HTR-8/SVneo (cell line): ENCODE data around the gene TAGLN2.

Experiments
- DNase-seq: peaks from one replicate; pipeline ENCODE4 v3.0.0; 2011; ENCODE audit warnings: low spot score, mixed read lengths; ENCODE audit not compliant: insufficient read length
- FAIRE-seq: peaks from 2 replicates; lab custom pipeline; 2011; peaks lifted over from hg19 to GRCh38; lab: Jason Lieb, UNC

Gene TAGLN2

DNA sequence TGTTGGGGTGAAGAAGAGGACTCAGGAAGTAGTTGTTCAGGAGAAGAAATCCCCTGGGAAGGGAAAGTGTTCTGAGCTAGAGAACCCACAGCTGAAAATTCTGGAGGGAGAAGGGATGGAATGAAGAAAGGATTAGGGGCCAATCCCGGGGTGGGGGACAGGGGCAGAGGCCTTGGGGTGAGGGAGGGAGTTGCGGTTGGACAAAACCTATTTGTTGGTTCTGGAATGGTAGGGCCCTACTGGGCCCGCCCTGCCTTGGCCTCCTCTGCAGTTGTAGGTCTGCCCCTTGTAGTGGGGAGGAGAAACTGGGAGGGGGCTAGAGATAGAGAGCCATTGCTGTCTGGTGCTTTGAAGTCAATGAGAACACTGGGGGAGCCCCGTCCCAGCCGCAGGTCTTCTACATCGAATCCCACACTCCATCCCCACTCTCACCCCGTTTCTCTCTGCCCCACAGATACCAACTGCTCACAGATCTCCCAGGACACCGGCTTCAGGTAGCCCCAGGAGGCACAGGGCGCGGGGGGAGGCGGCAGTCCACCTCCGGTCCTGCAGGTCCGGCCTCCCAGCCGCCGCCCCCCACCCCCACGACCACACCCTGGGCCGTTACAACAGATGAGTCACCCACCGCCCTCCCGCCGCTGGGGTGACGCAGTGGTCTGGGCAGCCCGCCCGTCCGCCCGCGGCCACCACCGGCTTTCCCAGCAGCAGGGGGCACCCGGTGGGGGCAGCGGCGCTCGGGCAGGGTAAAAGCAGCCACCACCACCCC is 1.1 kb downstream of the TAGLN2 start:
- no peak for FAIRE-seq

DNA sequence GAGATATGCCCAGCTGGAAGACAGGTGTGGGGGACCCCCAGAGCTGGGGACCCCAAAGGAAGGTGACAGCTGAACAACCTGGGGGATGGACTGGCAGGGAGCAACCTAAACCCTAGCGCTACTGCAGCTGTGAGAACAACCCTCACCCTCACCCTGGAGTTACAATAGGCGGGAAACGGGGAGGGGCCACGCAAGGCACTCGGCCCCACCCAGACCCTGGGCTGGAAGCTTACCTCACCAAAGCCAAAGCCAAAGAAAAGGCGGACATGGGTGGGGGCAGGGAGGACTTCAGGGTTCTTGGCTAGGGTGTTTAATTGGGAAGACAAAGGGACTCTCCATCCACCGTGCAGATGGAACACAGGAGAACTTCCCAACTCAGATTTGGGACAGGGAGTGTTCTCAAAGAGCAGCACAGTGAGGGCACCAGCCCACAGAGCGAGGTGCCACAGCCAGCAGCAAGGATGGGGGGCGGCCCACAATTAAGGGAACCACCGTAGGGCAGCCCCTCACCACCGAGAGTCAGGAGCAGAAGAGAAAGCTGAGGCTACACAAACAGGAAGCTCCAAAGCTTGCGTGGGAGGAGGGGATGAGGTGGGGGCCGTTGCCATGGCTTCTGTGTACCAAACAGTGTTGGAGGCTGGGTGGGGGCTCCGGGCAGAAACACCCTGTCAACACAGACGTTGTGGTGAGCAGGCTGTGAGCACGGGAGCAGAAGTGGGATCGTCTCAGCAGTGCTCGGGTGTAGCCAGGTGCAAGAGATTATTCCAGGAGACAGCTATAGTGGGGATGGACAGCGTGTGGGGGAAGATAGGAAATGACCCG is 1.9 kb downstream of the TAGLN2 start:
- peak; percentile 53 for DNase-seq
- FAIRE-seq: no peak

More for the DNA sequence above, 1.1 kb downstream of the TAGLN2 start:
- peak; percentile 87 for DNase-seq

DNA sequence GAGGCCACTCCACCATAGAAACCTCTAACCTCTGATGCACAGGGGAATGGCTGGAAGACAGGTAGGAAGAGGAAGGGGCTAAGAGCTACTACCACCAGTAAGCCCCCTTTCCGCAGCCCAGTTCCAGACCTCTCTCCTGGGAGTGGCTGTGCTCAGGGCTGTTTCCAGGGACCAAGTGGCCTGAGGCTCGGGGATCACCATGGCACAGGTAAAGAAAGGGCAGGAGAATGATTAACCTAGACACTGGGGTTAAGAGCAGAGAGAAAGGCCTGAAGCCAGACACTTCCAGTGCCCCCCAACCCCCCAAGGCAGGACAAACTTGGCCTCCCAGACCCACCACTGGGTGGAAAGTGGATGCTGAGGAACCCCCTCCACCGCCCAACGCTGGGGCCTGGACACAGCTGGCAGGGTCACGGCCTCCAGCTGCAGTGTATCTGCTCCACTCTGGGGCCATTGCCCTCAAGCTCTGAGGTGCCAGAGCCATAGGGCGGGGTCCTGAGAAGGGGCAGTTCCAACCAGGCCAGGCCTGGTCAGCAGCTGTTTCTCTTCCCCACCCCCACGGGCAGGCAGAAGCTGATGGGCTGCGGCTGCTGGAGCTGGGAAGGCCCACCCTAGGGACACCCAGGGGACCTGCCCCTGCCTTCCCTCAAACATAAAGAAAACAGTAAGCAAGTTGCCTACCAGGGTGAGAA is 2.6 kb downstream of the TAGLN2 start:
- DNase-seq (no peak), FAIRE-seq (no peak)

DNA sequence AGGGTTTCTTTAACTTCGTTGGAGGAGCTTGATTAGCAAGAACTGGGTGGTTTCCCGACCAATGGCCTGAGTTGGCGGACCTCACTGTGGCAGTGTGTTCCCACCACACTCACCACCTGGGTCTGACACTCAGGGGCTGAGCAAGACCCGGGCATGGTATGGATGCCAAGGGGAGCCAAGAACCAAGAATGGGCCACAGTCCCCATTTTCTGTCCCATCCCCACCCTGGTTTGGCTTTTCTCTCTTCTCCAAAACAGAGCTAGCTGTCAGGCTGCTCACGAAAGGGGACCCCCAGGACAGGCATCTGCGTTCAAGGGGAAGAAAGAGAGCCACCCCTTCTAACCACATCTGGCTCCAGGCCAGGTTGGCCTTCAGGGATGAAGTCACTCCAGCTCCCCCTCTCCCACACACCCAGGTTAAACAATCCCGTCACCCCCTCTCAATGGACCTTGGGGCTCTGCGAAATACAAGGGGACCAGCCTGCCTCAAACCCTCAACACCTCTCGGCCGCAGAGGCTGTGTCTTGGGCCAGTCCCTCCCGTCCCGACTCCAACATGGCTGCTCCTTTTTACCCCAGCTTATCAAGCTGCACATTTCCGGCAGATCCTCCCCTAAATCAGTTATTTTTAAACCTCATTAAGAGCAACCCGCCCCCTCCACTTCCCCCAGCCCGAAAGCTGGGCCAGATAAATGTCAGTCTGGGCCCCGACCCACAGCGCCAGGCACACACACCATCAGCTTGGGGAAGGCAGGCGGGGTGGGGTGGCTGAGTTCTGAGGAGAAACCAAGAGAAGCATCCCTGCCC is 3.4 kb downstream of the TAGLN2 start:
- FAIRE-seq: no peak

DNA sequence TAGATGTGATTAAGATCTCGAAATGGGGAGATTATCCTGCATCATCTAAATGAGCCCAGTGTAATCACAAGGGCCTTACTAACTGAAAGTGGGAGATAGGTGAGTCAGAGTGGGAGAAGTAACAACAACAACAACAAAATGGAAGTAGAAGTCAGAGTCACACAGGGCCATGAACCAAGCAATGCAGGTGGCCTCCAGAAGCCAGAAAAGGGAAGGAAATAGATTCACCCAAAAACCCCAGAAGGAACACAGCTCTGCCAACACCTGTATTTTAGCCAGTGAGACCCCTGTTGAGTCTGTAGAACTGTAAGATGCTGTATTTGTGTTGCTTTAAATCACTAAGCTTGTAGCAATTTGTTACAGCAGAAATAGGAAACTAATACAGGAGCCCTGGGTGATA is 4.1 kb downstream of the TAGLN2 start:
- FAIRE-seq (no peak), DNase-seq (no peak)

More for the DNA sequence above, 3.4 kb downstream of the TAGLN2 start:
- DNase-seq: no peak

DNA sequence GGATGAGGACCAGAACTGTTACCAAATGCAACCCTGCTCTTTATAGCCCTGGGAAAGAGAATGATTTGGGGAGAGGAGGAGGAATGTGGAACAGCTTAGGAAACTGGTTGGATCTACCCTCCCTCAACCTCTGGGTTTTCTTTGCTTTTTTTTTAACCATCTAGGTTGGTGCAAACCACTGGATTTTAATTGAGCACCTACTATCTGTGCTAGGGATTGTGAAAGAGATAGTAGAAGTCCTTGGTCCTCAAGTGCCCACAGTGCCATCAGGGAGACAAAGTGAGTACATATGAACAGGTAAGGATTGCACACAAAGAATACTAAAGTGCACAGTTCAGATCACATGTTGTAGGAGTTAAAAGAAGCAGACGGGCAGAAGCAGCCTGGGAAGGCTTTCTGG is 4.7 kb downstream of the TAGLN2 start:
- no peak for DNase-seq

DNA sequence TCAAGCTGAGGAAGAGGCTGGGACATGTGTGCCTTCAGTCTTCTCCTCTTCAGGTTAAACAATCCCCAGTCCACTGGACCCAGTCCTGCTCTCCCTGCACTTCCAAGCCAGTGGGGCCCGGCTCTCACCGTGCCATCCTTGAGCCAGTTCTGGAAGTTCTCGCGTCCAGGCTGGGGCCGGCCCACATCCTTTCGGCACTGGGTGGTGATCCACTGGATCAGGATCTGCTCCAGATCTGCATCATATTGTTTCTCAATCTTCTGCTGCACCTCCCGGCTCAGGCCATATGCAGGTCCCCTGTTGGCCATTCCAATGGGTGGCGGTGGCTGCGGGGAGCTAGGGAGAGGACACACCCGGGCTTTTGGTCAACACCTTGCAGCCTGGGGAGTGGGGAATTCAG is 5.1 kb downstream of the TAGLN2 start:
- DNase-seq (no peak), FAIRE-seq (no peak)

More for the DNA sequence above, 4.7 kb downstream of the TAGLN2 start:
- no peak for FAIRE-seq

DNA sequence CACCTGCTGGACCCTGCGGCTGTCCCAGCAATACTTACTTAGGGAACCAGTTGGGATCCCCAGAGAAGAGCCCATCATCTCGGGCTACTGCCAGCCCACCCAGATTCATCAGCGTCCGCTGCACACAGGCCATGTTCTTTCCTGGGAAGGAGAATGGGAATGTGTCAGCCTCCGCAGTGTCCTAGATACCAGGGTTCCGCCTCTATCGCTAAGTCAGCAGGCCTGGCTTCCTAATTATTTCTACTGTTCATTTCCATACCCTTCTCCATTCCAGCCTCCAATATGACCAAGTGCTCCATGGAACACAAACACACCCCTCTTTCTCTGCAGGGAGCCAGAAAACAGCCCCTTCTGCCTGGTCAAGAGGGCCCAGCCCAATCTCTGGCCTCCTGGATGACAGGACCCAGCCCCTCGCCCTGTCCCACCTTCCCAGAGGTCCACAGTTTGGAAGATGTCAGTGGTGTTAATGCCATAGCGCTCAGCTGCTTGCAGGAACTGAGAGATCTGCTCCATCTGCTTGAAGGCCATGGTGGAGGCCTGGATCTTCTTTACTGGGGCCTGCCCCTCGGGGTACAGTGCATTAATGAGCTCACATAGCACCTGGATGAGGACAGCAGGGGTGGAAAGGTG is 6.0 kb downstream of the TAGLN2 start:
- no peak for DNase-seq
- no peak for FAIRE-seq

DNA sequence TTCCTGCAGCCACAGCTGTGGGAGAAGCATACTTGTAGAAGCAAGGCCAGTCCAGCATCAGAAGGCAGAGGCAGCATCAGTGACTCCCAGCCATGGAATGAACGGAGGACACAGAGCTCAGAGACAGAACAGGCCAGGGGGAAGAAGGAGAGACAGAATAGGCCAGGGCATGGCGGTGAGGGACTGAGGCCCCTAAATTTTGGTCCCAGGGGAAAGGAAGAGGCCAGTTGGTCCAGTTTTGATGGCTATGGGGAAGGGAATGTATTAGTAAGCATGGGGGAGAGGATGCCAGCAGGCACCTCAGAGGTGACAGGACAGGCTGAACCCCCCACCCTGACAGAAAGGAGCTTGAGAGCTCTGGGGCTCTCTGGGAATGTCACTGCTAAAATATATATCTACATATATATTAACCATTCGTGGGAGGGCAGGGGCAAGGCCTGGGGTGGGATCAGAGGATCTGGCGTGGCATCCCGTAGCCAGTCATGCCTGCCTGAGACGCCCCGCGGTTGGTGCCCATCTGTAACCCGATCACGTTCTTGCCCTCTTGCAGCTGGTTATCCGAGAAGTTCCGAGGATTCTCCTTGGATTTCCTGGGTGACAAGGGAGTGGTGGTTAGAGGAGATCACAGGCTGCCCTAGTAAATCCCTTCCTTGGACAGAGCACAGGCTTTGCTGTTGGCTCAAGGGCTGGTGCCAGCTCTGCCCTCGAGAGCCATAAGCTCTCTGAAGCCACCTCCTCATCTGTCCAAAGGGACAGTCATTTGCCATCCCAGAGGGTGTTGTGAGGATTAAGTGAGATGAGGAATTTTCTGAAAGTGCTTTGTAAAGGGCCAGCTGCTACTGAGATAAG is 6.7 kb downstream of the TAGLN2 start:
- DNase-seq (no peak), FAIRE-seq (no peak)

DNA sequence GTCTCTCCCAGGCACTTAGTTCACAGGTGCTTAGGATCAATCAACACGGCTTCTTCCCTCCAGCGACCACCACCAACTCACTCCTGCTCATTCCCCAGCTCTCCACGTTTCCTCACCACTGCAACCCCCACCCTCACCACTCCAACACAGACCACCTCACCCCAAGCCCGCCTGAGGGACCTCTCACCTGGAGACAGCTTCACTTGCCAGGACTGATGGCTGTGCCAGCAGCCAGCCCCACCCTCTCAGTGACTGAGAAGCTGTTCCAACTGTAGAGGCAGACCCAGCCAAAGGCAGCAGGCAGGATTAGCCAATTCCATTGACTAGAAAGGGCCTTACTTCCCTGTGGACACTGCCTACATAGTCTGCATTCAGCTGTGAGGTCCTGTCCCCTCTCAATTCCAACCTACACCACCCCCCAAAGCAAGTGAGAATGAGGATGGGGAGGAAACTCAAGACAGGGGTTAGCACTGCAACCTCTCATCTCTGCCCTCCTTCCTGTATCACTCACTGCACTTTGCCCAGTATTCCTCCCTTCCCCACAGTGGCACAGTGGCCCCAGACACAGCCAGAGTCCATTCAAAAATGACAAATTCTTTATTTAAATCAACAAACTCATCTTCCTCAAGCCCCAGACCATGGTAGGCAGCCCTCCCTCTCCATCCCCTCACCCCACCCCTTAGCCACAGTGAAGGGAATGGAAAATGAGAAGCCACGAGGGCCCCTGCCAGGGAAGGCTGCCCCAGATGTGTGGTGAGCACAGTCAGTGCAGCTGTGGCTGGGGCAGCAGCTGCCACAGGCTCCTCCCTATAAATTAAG is 7.6 kb downstream of the TAGLN2 start:
- FAIRE-seq: no peak
- DNase-seq: no peak

DNA sequence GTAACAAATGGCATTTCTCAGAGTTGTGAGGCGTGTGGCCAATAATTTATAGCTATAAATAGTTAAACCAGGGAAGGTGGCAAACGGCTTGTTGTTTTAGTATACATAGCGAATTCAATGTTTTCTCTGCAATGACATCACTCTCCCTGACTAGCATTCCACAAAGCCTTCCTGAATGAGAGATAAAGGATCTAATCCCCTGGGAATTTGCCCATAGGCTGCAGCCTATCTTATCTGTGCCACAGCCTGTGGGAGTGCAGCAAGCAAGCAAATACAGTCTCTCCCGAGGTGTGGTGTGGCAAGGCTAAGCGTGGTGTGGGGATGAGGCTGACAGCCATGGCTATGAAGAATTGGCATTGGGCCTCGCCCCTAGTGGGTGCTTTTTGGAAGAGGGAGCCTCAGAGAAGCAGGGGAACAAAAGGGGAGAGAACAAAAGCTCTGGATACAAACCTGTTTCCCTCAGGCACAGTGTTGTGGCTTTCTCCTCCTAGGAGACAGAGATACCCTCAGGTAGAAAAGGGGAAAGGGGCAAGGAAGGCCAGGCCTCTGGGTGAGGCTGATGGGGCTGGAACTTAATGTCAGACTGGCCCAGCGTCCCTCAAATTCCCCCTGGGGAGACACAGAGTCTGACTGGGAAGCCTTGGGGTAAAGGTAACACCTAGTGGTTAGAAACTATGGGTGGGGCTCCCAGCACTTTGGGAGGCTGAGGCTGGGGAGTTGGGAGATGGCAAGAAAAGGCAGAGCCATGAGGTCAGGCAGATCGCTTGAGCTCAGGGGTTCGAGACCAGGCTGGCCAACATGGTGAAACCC is 8.9 kb downstream of the TAGLN2 start:
- peak; percentile 72 for DNase-seq
- peak; percentile 65 for FAIRE-seq

DNA sequence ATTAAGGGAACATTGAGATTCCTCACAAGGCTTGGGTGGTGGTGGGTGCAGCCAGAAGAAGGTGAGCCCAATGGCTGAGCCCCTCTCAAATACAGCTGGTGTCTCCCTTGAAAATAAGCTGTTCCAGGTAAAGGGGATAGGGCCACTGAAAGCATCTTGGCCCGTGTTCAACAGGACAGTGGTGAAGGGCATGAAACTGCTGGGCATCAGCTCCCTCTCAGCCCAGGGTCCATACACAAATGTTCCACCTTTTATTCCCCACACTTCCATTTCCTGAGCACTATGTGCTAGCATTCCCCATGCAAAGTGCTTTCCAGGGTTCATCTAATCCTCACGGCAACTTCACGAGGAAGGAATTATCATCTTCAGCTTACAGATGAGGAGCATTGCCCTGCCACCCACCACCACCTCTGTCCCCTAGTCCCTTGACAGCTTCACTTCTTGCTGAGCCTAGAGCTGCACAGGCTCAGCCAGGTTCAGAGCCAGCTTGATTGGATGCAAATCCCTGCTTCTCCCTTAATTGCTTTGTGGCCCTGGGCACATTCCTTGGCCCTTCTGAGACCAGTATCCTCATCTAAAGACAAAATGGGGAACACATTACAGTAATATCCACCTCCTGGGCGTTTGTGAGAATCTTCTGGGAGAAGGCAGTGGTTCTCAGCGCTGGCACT is 9.6 kb downstream of the TAGLN2 start:
- FAIRE-seq (no peak), DNase-seq (no peak)

DNA sequence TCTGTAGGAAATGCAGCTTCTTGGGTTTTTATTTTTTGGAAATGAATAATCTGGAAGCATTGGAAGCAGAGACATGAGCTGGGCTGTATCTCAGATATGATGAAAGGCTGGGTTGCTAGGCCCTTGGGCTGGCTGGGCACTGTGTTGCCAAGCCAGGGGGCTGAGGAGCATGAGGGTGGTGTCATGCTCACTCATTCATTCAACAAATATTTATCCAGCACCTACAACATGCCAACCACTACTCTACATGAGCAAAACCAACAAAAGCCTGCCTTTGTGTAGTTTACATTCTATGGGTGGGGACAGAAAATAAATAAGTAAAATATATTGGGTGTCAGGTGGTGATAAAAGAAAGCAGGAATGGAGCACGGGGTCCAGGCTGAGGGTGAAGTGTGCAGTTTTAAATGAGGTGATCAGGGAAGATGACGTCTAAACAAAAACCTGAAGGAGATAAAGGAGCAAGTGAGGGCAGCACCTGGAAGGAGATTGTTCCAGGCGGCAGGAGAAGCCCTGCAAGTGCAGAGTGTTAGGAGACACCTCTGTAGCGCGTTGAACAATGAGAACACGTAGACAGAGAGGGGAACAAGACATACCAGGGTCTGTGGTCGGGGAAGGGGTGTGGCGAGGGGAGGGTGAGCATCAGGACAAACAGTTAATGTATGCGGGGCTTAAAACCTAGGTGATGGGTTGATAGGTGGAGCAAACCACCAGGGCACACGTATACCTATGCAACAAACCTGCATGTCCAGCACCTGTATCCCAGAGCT is 10.9 kb downstream of the TAGLN2 start:
- DNase-seq (no peak), FAIRE-seq (no peak)

DNA sequence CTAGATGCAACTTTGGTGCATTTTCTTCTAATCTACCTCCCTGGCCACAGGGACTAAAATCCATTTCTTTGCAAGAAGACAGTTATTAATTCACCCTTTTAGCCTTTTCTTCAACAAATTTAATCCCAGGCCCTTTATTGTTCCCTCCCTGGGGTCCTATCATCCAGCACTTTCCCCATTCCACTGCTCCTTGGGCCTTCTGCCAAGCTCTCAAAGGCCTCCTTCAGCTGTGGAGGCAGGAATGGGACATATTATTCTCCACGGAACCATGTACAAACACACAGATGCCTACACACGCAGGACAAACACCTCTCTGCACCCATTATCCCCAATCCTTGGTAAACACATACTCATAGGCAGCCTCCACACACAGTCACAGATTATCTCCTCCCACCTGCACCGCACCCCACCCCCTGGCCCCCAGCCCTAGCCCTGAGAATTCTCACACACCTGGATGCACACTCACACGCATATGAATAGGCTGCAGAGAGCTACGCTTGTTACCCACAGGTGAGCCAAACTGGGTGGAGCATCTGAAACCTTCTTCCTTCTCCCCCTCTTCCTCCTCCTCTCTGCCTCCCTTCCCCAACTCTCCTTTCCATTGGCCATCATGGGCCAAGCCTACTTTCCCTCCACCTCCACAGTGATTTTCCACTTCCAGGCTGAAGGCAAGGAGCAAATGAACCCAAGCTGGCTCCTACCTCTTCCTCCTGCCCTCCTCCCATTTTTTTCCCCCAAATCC is 11.7 kb downstream of the TAGLN2 start:
- DNase-seq (no peak), FAIRE-seq (no peak)
